Esophagus squamous epithelium (tissue), 4 donors: ENCODE measurements around the gene FGD6.

Experiments
- CTCF ChIP-seq, 6 experiments: fragments of 450-650 bp in 4 of 6; fragments of 200-600 bp in 2 of 6; sonication (generic) in 2 of 6; IDR thresholded peaks; one replicate each; pipeline ENCODE4 v1.5.1; 2016 to 2019; ENCODE audit warnings: antibody characterized with exemption in 6 of 6, mild to moderate bottlenecking in 4 of 6, moderate library complexity in 4 of 6
- POLR2A ChIP-seq, 4 donors: fragments of 450-650 bp; IDR thresholded peaks; one replicate each; pipeline ENCODE4 v1.6.1; 2017; ENCODE audit warnings: antibody characterized with exemption in 4 of 4, mild to moderate bottlenecking in 4 of 4, moderate library complexity in 3 of 4

- TF ChIP-seq CTCF (IDR thresholded peaks at IDR 0.05) (no peak), POLR2A (IDR thresholded peaks at IDR 0.05) (no peak)
Measured at GRCh38 chr12:95220726-95221125, 3.5 kb upstream of the FGD6 start.
